ENCODE results near the gene TP53INP2. TPM values are rescaled to one million over a fixed set of nuclear protein-coding genes. Genes with fewer than 3 reads are reported as not detected.
"Not testable (repeated sequence)": the region's sequence is repeated elsewhere in the genome, so short reads cannot be mapped to it uniquely, and the experiment has no call there.

TP53INP2 gene
- total RNA-seq, 4 donors from 2014 or later, result 11.8 to 40.8 (median 36.2) TPM

GRCh38 chr20:34712525-34713192, 8.5 kb downstream of the TP53INP2 start:
- Histone ChIP-seq H3K36me3 (peaks cover 0 to 62% (median 0%) of the 10 kb centered on the region in 3 donors), H3K4me3 (no peak overlapping the region), H3K4me1 (peaks cover 6 to 38% (median 6%) of the 10 kb centered on the region in 3 donors), H3K27ac (no peak overlapping the region), H3K9me3 (no peaks in the 10 kb centered on the region), H3K27me3 (no peaks in the 10 kb centered on the region)
- intact Hi-C loops (cut with DNase I), result no loop called here
- no peak for DNase-seq
- WGBS, 2 donors, result 67 to 71% methylated on average over 4 to 5 of the region's 5 CpGs
- TF ChIP-seq, protein P1, sequence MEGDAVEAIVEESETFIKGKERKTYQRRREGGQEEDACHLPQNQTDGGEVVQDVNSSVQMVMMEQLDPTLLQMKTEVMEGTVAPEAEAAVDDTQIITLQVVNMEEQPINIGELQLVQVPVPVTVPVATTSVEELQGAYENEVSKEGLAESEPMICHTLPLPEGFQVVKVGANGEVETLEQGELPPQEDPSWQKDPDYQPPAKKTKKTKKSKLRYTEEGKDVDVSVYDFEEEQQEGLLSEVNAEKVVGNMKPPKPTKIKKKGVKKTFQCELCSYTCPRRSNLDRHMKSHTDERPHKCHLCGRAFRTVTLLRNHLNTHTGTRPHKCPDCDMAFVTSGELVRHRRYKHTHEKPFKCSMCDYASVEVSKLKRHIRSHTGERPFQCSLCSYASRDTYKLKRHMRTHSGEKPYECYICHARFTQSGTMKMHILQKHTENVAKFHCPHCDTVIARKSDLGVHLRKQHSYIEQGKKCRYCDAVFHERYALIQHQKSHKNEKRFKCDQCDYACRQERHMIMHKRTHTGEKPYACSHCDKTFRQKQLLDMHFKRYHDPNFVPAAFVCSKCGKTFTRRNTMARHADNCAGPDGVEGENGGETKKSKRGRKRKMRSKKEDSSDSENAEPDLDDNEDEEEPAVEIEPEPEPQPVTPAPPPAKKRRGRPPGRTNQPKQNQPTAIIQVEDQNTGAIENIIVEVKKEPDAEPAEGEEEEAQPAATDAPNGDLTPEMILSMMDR (IDR thresholded peaks at IDR 0.05), result no peak
- no peak for TF ChIP-seq POLR2A (IDR thresholded peaks at IDR 0.05)

DNA sequence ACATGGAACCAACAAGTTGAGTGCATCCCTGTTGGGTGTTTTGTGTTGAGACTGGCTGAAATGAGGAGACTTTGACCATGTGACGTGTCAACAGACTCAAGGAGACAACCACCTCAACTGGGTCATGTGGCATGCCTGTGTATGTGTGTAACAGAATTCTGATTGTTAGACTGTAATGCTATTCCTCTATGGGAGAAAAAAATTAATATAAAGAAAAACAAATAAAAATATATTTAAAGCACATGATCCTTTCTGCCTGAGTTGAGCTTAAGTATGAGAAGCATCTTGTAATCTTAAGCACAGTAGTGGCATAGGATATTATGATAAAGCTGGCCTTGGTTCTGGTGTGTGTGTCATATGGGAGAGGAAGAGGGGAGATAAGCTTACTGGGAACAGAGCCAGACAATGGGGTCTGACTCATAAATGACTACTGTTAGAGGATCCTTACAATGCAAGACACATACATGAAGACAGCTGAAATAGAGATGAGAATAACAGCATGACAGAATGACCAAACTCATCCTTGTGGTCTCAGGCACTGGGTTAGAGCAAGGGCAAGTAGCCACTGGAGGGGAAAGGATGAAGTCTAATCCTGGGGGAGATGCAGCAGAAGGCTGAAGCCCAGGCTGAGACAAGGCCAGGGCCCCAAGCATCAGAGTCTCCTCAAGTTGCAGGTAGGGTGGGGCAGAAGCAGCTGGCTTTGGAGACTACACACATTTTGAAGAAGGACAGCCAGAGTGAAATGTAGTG, 9.2 kb downstream of the TP53INP2 start:
- Histone ChIP-seq H3K9me3 (no peaks in the 10 kb centered on the region), H3K27ac (peak overlapping the region in 1 of 4 donors; percentile 7), H3K27me3 (no peaks in the 10 kb centered on the region), H3K4me3 (no peak overlapping the region), H3K4me1 (peaks cover 6 to 33% (median 6%) of the 10 kb centered on the region in 3 donors), H3K36me3 (peaks cover 0 to 69% (median 0%) of the 10 kb centered on the region in 3 donors)
- 100% methylated on average over 1 of the region's 1 CpG for WGBS, 2 donors
- TF ChIP-seq, protein P1 (IDR thresholded peaks at IDR 0.05), result no peak
- no peak for TF ChIP-seq POLR2A (IDR thresholded peaks at IDR 0.05)
- no peak for DNase-seq
- intact Hi-C loops (cut with DNase I), result no loop called here

- intact Hi-C loops (cut with DNase I); H3K9me3 ChIP-seq; DNase-seq; H3K4me3 ChIP-seq; H3K27me3 ChIP-seq: not testable (repeated sequence)
- peak overlapping the region in 1 of 4 donors; percentile 7 for H3K27ac ChIP-seq
- H3K4me1 ChIP-seq, result peaks cover 0 to 27% (median 6%) of the 10 kb centered on the region in 3 donors
- 93 to 96% methylated on average over 9 to 10 of the region's 10 CpGs for WGBS, 2 donors
- peaks cover 0 to 76% (median 0%) of the 10 kb centered on the region in 3 donors for H3K36me3 ChIP-seq
Measured at GRCh38 chr20:34713944-34714515, 9.9 kb downstream of the TP53INP2 start.

DNA sequence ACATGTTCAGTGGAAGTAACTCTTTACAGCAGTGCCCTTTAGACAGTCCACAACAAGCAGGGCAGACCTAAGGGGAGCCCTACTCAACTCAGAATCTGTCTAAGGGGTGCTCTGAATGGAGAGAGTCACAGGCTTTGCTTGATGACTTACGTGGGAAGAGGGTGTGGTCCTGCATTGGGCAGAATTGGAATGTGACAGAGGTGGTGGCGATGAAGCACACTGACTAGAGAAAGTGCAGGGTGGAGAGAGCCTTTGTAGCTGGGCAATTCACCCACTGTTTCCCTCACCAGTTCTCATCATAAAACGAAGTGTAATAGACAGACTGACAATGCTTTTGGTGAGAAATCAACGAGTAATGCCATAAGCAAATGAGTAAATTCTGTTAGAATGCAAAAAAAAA, 11.2 kb downstream of the TP53INP2 start:
- TF ChIP-seq POLR2A (IDR thresholded peaks at IDR 0.05), result no peak
- TF ChIP-seq, protein P1 (IDR thresholded peaks at IDR 0.05), result no peak
- H3K4me3 ChIP-seq, result no peak overlapping the region
- peaks cover 0 to 14% (median 2%) of the 10 kb centered on the region in 3 donors for H3K4me1 ChIP-seq
- intact Hi-C loops (cut with DNase I), result no loop called here
- no peak overlapping the region for H3K27ac ChIP-seq
- no peaks in the 10 kb centered on the region for H3K27me3 ChIP-seq
- no peak for DNase-seq
- 71 to 83% methylated on average over 4 of the region's 4 CpGs for WGBS, 2 donors
- H3K36me3 ChIP-seq, result peaks cover 0 to 89% (median 0%) of the 10 kb centered on the region in 3 donors
- no peaks in the 10 kb centered on the region for H3K9me3 ChIP-seq

GRCh38 chr20:34716921-34717229, 12.7 kb downstream of the TP53INP2 start:
- intact Hi-C loops (cut with DNase I), result no loop called here
- no peak overlapping the region for H3K4me3 ChIP-seq
- no peaks in the 10 kb centered on the region for H3K9me3 ChIP-seq
- no peaks in the 10 kb centered on the region for H3K27me3 ChIP-seq
- peaks cover 0 to 93% (median 4%) of the 10 kb centered on the region in 3 donors for H3K36me3 ChIP-seq
- no peak overlapping the region for H3K27ac ChIP-seq
- 94 to 96% methylated on average over 2 of the region's 2 CpGs for WGBS, 2 donors
- peaks cover 0 to 11% (median 0%) of the 10 kb centered on the region in 3 donors for H3K4me1 ChIP-seq
- TF ChIP-seq, protein P1 (IDR thresholded peaks at IDR 0.05), result no peak
- TF ChIP-seq POLR2A (IDR thresholded peaks at IDR 0.05), result no peak
- no peak for DNase-seq
